K562 (cell line): ENCODE results near the gene VPS26A.

Experiments used
- CEBPB ChIP-seq: fragments of 450-650 bp; IDR thresholded peaks from 2 replicates; pipeline ENCODE4 v1.6.1; 2016; ENCODE audit warnings: missing genetic modification characterization, missing compliant biosample characterization
- EZH2 ChIP-seq: IDR thresholded peaks from 2 replicates; pipeline ENCODE4 v1.6.1; 2012; ENCODE audit warnings: low read depth, mild to moderate bottlenecking, inconsistent platforms, low read length, borderline replicate concordance
- GABPB1 ChIP-seq: sonication (generic); formaldehyde crosslinking; IDR thresholded peaks from 2 replicates; pipeline ENCODE4 v1.8.0; 2022; ENCODE audit warnings: mild to moderate bottlenecking, missing genetic modification reagents
- KLF10 ChIP-seq: fragments of 250-450 bp; sonication (Bioruptor Pico); IDR thresholded peaks from 2 replicates; pipeline ENCODE4 v1.6.1; 2021; ENCODE audit warnings: matching md5 sums
- NR1H2 ChIP-seq: sonication (generic); formaldehyde crosslinking; IDR thresholded peaks from 2 replicates; pipeline ENCODE4 v1.4.0; 2020; ENCODE audit warnings: mild to moderate bottlenecking, missing genetic modification reagents
- POLR2AphosphoS5 ChIP-seq: IDR thresholded peaks from 2 replicates; pipeline ENCODE4 v1.6.1; 2011; ENCODE audit warnings: mild to moderate bottlenecking, low read depth, low read length, moderate library complexity; ENCODE audit not compliant: control insufficient read depth, insufficient read depth
- ZNF518B ChIP-seq: fragments of 250-450 bp; sonication (Bioruptor Pico); IDR thresholded peaks from 2 replicates; pipeline ENCODE4 v1.5.0; 2021; ENCODE audit warnings: mild to moderate bottlenecking, moderate library complexity
- TF ChIP-seq, protein P1 (sequence below), 3 experiments: fragments of 200-800 bp in 1 of 3; sonication (Bioruptor generic) in 1 of 3; sonication (generic) in 1 of 3; formaldehyde crosslinking in 1 of 3; IDR thresholded peaks; 2 replicates each; pipeline versions ENCODE4 v1.6.1 to v1.8.0; 2016 to 2022; ENCODE audit warnings: mild to moderate bottlenecking in 2 of 3, missing compliant biosample characterization in 2 of 3, missing genetic modification characterization in 2 of 3, missing genetic modification reagents in 1 of 3
- TF ChIP-seq, protein P2 (sequence below), 3 experiments: IDR thresholded peaks in 2 of 3; conservative IDR thresholded peaks in 1 of 3; 2 replicates each; pipeline ENCODE4 v1.5.1; 2011 to 2012; ENCODE audit warnings: low read length in 3 of 3, mild to moderate bottlenecking in 3 of 3, control low read depth in 2 of 3, improper control_type of control experiment in 1 of 3, inconsistent platforms in 1 of 3, low read depth in 1 of 3, mixed read lengths in 1 of 3, moderate library complexity in 1 of 3; ENCODE audit not compliant: insufficient read depth in 2 of 3

- TF ChIP-seq, protein P1, sequence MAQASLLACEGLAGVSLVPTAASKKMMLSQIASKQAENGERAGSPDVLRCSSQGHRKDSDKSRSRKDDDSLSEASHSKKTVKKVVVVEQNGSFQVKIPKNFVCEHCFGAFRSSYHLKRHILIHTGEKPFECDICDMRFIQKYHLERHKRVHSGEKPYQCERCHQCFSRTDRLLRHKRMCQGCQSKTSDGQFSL (CRISPR knock-in tag; IDR thresholded peaks at IDR 0.05), result no peak
- TF ChIP-seq, protein P1 (tag; IDR thresholded peaks at IDR 0.05), result no peak
- TF ChIP-seq ZNF518B, result no peak
- no peak for TF ChIP-seq EZH2
- no peak for TF ChIP-seq GABPB1 (CRISPR knock-in tag)
- TF ChIP-seq POLR2AphosphoS5, result no peak
- TF ChIP-seq NR1H2 (CRISPR knock-in tag), result no peak
- TF ChIP-seq, protein P2, sequence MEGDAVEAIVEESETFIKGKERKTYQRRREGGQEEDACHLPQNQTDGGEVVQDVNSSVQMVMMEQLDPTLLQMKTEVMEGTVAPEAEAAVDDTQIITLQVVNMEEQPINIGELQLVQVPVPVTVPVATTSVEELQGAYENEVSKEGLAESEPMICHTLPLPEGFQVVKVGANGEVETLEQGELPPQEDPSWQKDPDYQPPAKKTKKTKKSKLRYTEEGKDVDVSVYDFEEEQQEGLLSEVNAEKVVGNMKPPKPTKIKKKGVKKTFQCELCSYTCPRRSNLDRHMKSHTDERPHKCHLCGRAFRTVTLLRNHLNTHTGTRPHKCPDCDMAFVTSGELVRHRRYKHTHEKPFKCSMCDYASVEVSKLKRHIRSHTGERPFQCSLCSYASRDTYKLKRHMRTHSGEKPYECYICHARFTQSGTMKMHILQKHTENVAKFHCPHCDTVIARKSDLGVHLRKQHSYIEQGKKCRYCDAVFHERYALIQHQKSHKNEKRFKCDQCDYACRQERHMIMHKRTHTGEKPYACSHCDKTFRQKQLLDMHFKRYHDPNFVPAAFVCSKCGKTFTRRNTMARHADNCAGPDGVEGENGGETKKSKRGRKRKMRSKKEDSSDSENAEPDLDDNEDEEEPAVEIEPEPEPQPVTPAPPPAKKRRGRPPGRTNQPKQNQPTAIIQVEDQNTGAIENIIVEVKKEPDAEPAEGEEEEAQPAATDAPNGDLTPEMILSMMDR (IDR thresholded peaks at IDR 0.05 in 2 of 3, conservative IDR thresholded peaks at IDR 0.05 in 1 of 3; ENCODE audit: insufficient read depth in 2 of 3, low read depth in 1 of 3, low read length in 3 of 3), result no peak
- TF ChIP-seq CEBPB (tag), result no peak
- TF ChIP-seq KLF10 (CRISPR knock-in tag), result no peak
These were observed 36.8 kb downstream of the VPS26A start for GRCh38 chr10:69160809-69161241.
